ENCODE measurements around the gene MFAP2.
A peak's percentile ranks its signal among the peaks of the same experiment; 100 is the strongest.
"Not testable (repeated sequence)": the region's sequence is repeated elsewhere in the genome, so short reads cannot be mapped to it uniquely, and the experiment has no call there.

The MFAP2 gene

GRCh38 chr1:16958475-16958874, 21.9 kb downstream of the MFAP2 start:
- no peak for DNase-seq

- no peak for DNase-seq
These were observed 22.7 kb downstream of the MFAP2 start for GRCh38 chr1:16957731-16958130.

GRCh38 chr1:16956775-16957174, 23.6 kb downstream of the MFAP2 start:
- no peak for DNase-seq

- DNase-seq = no peak
These were observed 25.2 kb downstream of the MFAP2 start for GRCh38 chr1:16955186-16955585.

GRCh38 chr1:16954579-16954978, 25.8 kb downstream of the MFAP2 start:
- no peak for DNase-seq

- not testable (repeated sequence) for DNase-seq
These were observed 28.0 kb downstream of the MFAP2 start for GRCh38 chr1:16952376-16952775.

- not testable (repeated sequence) for DNase-seq
These were observed 31.4 kb downstream of the MFAP2 start for GRCh38 chr1:16949026-16949425.

GRCh38 chr1:16948282-16948891, 32.0 kb downstream of the MFAP2 start:
- peak; percentile 43 for DNase-seq

GRCh38 chr1:16946646-16947045, 33.8 kb downstream of the MFAP2 start:
- no peak for DNase-seq

- DNase-seq = not testable (repeated sequence)
These were observed 34.2 kb downstream of the MFAP2 start for GRCh38 chr1:16946185-16946584.

- not testable (repeated sequence) for DNase-seq
These were observed 34.9 kb downstream of the MFAP2 start for GRCh38 chr1:16945512-16945911.

- no peak for DNase-seq
These were observed 36.4 kb downstream of the MFAP2 start for GRCh38 chr1:16944038-16944437.

- not testable (repeated sequence) for DNase-seq
These were observed 40.8 kb downstream of the MFAP2 start for GRCh38 chr1:16939386-16940180.

GRCh38 chr1:16938351-16939321, 41.8 kb downstream of the MFAP2 start:
- no peak for DNase-seq

- DNase-seq = not testable (repeated sequence)
These were observed 43.8 kb downstream of the MFAP2 start for GRCh38 chr1:16936580-16936979.

- DNase-seq = not testable (repeated sequence)
These were observed 46.5 kb downstream of the MFAP2 start for GRCh38 chr1:16933945-16934344.

GRCh38 chr1:16931206-16931934, 49.0 kb downstream of the MFAP2 start:
- DNase-seq = not testable (repeated sequence)

GRCh38 chr1:16929146-16930041, 51.0 kb downstream of the MFAP2 start:
- not testable (repeated sequence) for DNase-seq

- DNase-seq = no peak
These were observed 52.5 kb downstream of the MFAP2 start for GRCh38 chr1:16927711-16928485.

GRCh38 chr1:16927256-16927655, 53.2 kb downstream of the MFAP2 start:
- DNase-seq = no peak

Data from DMS53 (cell line).